Suprapubic skin (tissue), 4 donors: ENCODE measurements around the gene RPS6KA5. TPM values are rescaled to one million over a fixed set of nuclear protein-coding genes. Genes with fewer than 3 reads are reported as not detected.
A peak's percentile ranks its signal among the peaks of the same experiment; 100 is the strongest.

Experiments
- DNase-seq, 2 donors: peaks; one replicate each; pipeline ENCODE4 v3.0.0-alpha.2; 2019; ENCODE audit warnings: low spot score in 2 of 2
- H3K27ac ChIP-seq: fragments of 200-600 bp; sonication (generic); one replicate; pipeline ENCODE4 v1.5.1; 2019
- H3K27me3 ChIP-seq: fragments of 200-600 bp; sonication (generic); one replicate; pipeline ENCODE4 v1.5.1; 2019
- H3K36me3 ChIP-seq: fragments of 200-600 bp; sonication (generic); one replicate; pipeline ENCODE4 v1.5.1; 2019
- H3K4me1 ChIP-seq: fragments of 200-600 bp; sonication (generic); one replicate; pipeline ENCODE4 v1.5.1; 2019
- H3K4me3 ChIP-seq: fragments of 200-600 bp; sonication (generic); one replicate; pipeline ENCODE4 v1.5.1; 2019; ENCODE audit warnings: mild to moderate bottlenecking
- H3K9me3 ChIP-seq: fragments of 200-600 bp; sonication (generic); one replicate; pipeline ENCODE4 v1.5.1; 2019
- CTCF ChIP-seq, 2 donors: fragments of 200-600 bp in 1 of 2; fragments of 450-650 bp in 1 of 2; sonication (generic) in 1 of 2; IDR thresholded peaks; one replicate each; pipeline ENCODE4 v1.5.1; 2016 to 2019; ENCODE audit warnings: antibody characterized with exemption in 2 of 2, mild to moderate bottlenecking in 1 of 2, moderate library complexity in 1 of 2
- EP300 ChIP-seq: sonication (generic); formaldehyde crosslinking; IDR thresholded peaks from one replicate; pipeline ENCODE4 v1.6.1; 2017; ENCODE audit warnings: antibody characterized with exemption
- POLR2A ChIP-seq, 2 donors: fragments of 450-650 bp; IDR thresholded peaks; one replicate each; pipeline ENCODE4 v1.6.1; 2017; ENCODE audit warnings: antibody characterized with exemption in 2 of 2, mild to moderate bottlenecking in 2 of 2, moderate library complexity in 2 of 2
- POLR2AphosphoS5 ChIP-seq, 3 donors: sonication (generic); formaldehyde crosslinking; IDR thresholded peaks; one replicate each; pipeline ENCODE4 v1.6.1; 2017; ENCODE audit warnings: antibody characterized with exemption in 3 of 3
- WGBS: methylation state at CpG from one replicate; pipeline ENCODE4 v1.1.5; 2018; 5-methylcytosine and 5-hydroxymethylcytosine counted together
- total RNA-seq, 4 donors: library from RNA; depleted of rRNA; stranded (reverse); fragments of >200 nt; gene quantifications; one replicate each; pipeline ENCODE4 v1.1.0, GENCODE V29; 2016

RPS6KA5 gene
- total RNA-seq, 4 donors from 2014 or later, result 6.4 to 14.2 (median 11.2) TPM

DNA sequence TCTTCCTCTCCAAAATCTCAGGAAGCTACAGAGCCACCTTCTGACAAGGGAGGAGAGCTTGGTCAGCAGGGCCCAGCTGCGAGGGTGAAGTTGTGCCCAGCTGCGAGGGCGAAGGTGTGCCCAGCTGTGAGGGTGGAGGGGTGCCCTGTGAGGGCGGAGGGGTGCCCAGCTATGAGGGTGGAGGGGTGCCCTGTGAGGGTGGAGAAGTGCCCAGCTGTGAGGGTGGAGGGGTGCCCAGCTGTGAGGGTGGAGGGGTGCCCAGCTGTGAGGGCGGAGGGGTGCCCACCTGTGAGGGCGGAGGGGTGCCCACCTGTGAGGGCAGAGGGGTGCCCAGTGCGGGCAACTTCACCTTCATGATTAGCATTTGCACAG is 223.8 kb downstream of the RPS6KA5 start:
- 85% methylated on average over 6 of the region's 7 CpGs for WGBS
- no peak for DNase-seq
- H3K27ac ChIP-seq, result no peak overlapping the region
- H3K4me3 ChIP-seq, result no peak overlapping the region
- no peaks in the 10 kb centered on the region for H3K27me3 ChIP-seq
- H3K4me1 ChIP-seq, result peaks cover 9% of the 10 kb centered on the region
- H3K9me3 ChIP-seq, result no peaks in the 10 kb centered on the region
- no peaks in the 10 kb centered on the region for H3K36me3 ChIP-seq
- TF ChIP-seq EP300 (no peak), POLR2A (IDR thresholded peaks at IDR 0.05) (no peak), CTCF (IDR thresholded peaks at IDR 0.05) (no peak), POLR2AphosphoS5 (IDR thresholded peaks at IDR 0.05) (no peak)

DNA sequence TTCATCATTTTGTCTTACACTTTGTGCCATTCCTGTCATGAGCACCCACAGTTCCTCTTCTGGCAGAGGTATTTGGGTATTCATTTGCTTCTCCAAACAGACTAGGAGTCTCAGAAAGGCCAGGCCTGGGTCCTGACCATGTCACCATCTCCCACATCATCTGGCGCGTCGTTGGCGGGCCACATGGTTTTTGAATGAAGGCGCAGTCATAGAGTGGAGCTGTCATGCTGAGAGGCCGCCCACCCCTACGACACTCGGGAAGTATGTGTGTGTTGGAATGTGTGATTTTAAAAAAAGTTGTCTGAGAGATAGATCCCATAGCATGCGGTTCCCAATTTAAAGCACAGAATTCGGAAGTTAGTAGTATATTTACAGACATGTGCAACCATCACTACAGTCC is 228.6 kb downstream of the RPS6KA5 start:
- Histone ChIP-seq H3K9me3 (no peaks in the 10 kb centered on the region), H3K4me1 (peaks cover 16% of the 10 kb centered on the region)
- 93% methylated on average over 10 of the region's 10 CpGs for whole genome bisulfite sequencing

GRCh38 chr14:90830931-90831701 is 229.3 kb downstream of the RPS6KA5 start:
- peaks cover 16% of the 10 kb centered on the region for H3K4me1 ChIP-seq
- no peaks in the 10 kb centered on the region for H3K9me3 ChIP-seq
- no peak overlapping the region for H3K4me3 ChIP-seq
- no peak overlapping the region for H3K27ac ChIP-seq
- TF ChIP-seq POLR2A (IDR thresholded peaks at IDR 0.05), result no peak
- TF ChIP-seq POLR2AphosphoS5 (IDR thresholded peaks at IDR 0.05), result no peak
- TF ChIP-seq CTCF (IDR thresholded peaks at IDR 0.05), result no peak
- no peak for TF ChIP-seq EP300
- 93% methylated on average over 18 of the region's 26 CpGs for WGBS
- H3K36me3 ChIP-seq, result no peaks in the 10 kb centered on the region
- no peaks in the 10 kb centered on the region for H3K27me3 ChIP-seq
- DNase-seq, result no peak

More for the DNA sequence above, 228.6 kb downstream of the RPS6KA5 start:
- DNase-seq, result no peak
- no peak for TF ChIP-seq EP300
- TF ChIP-seq POLR2A (IDR thresholded peaks at IDR 0.05), result no peak
- TF ChIP-seq CTCF (IDR thresholded peaks at IDR 0.05), result no peak
- TF ChIP-seq POLR2AphosphoS5 (IDR thresholded peaks at IDR 0.05), result no peak
- Histone ChIP-seq H3K27ac (no peak overlapping the region), H3K4me3 (no peak overlapping the region), H3K27me3 (no peaks in the 10 kb centered on the region), H3K36me3 (no peaks in the 10 kb centered on the region)

- TF ChIP-seq POLR2A (IDR thresholded peaks at IDR 0.05) (no peak), CTCF (IDR thresholded peaks at IDR 0.05) (no peak), EP300 (no peak), POLR2AphosphoS5 (IDR thresholded peaks at IDR 0.05) (no peak)
- no peak overlapping the region for H3K27ac ChIP-seq
- no peak overlapping the region for H3K4me3 ChIP-seq
- no peaks in the 10 kb centered on the region for H3K36me3 ChIP-seq
- H3K9me3 ChIP-seq, result no peaks in the 10 kb centered on the region
- peaks cover 16% of the 10 kb centered on the region for H3K4me1 ChIP-seq
- WGBS, result 100% methylated on average over 1 of the region's 4 CpGs
- DNase-seq, result no peak
- H3K27me3 ChIP-seq, result no peaks in the 10 kb centered on the region
Observed at GRCh38 chr14:90829677-90830076, 230.8 kb downstream of the RPS6KA5 start.

DNA sequence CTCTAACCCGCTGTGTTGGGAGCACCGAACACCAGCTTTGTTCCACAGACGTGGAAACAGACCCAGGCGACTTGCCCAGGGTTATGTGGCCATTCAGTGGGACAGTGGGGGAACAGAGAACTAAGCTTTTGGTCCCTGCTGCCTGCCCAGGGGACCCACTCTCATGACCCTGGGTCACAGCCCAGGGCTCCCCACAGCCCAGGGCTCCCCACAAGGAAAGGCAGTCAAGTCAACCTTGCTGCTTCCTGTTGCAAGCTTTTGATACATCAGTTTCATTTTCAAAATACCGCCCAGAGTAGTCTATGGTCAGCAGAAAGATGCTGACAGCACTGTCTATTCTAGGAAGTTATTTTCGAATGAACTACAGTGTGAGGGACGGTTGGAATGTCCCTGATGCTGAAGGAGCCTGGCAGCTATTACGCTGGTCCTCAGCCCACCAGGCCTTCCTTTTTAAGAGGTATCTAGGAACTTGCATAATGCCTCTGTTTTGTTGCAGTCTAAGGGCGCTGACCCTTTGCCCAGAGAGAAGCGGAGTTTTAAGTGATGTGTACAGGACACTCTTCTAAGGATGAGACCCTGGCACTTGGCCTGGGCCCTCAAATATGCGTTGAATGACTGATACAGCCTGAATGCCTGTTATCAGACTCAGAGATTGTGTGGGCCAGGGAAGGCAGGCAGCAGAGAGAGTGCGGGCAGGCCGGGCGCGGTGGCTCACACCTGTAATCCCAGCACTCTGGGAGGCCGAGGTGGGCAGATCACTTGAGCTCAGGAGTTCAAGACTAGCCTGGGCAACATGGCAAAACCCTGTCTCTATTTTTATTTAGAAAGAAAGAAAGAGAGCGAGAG is 231.6 kb downstream of the RPS6KA5 start:
- no peak for TF ChIP-seq POLR2AphosphoS5 (IDR thresholded peaks at IDR 0.05)
- Histone ChIP-seq H3K27ac (peak overlapping the region; percentile 15), H3K36me3 (no peaks in the 10 kb centered on the region), H3K9me3 (peaks cover 7% of the 10 kb centered on the region), H3K4me3 (peak overlapping the region; percentile 41), H3K27me3 (no peaks in the 10 kb centered on the region), H3K4me1 (peaks cover 16% of the 10 kb centered on the region)
- DNase-seq, result no peak
- WGBS, result 86% methylated on average over 17 of the region's 17 CpGs
